IPS-18a (cell line): ENCODE results near the gene CENPO.

Source experiments
- H3K27ac ChIP-seq: one replicate; pipeline ENCODE4 v1.5.1; 2013; ENCODE audit warnings: low read length
- H3K27me3 ChIP-seq: one replicate; pipeline ENCODE4 v1.6.1; 2013; ENCODE audit warnings: mild to moderate bottlenecking, low read length; ENCODE audit not compliant: control insufficient read depth, insufficient read depth
- H3K36me3 ChIP-seq: one replicate; pipeline ENCODE4 v1.6.1; 2013; ENCODE audit warnings: low read depth, low read length; ENCODE audit not compliant: control insufficient read depth
- H3K4me1 ChIP-seq: one replicate; pipeline ENCODE4 v1.6.1; 2013; ENCODE audit warnings: low read depth, low read length; ENCODE audit not compliant: control insufficient read depth
- H3K4me3 ChIP-seq: one replicate; pipeline ENCODE4 v1.5.1; 2013; ENCODE audit warnings: low read length
- H3K9ac ChIP-seq: one replicate; pipeline ENCODE4 v1.6.1; 2013; ENCODE audit warnings: mild to moderate bottlenecking, low read length, moderate library complexity
- H3K9me3 ChIP-seq: one replicate; pipeline ENCODE4 v1.6.1; 2013; ENCODE audit warnings: low read depth, low read length; ENCODE audit not compliant: control insufficient read depth

Gene CENPO, protein sequence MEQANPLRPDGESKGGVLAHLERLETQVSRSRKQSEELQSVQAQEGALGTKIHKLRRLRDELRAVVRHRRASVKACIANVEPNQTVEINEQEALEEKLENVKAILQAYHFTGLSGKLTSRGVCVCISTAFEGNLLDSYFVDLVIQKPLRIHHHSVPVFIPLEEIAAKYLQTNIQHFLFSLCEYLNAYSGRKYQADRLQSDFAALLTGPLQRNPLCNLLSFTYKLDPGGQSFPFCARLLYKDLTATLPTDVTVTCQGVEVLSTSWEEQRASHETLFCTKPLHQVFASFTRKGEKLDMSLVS

DNA sequence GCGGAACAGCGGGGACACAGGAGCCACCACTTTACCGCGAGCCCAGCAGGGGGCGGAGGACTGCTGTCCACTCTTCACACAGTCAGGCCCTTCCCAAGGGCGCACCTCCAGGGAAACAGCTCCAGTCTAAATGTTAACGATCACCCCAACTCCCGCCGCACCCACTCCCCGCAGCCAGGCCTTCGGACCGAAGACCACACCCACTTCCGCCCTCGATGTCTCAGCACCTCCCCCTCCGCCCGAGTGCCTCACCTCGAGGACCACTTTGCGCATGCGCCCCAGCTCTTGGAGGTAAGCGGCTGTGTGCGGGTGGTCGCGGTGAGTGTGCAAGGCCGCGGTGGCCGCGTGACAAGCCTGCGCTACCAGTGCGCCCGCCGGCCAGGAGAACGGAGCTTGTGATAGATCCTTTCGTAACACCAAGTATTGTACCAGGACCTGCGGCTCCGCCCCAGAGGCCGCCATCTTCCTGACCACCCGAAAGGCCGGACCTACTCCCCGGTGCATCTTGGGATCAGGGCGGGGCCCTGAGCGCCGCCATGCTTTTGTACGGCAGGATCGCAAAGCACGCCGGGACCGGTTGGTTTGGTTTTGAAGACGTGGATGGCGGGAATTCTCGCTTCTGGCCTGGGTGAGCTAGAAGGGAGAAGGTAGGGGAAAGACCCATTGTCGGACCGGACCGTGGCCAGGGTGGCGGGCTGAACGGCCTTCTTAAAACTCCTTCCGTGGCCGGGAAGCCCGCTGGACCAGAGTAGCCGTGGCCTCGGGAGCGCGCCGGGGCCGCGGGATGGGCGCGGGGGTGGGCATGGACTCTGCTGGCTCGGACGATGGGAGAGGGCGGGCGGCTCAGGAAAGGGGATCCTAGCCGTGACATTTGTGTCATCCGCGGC is at the start of gene CENPO, which contains the start of gene PTRHD1:
Gene CENPO, plus strand, starts transcription at position 552 of the 887 bp plus-strand sequence. CDS start 495 bp downstream, outside the sequence.
Gene PTRHD1, minus strand, starts transcription at position 518 of the 887 bp plus-strand sequence. Its CDS starts 14 bp downstream, at position 504.
- peak within 1 kb of the TSS; percentile 98 for H3K27ac ChIP-seq
- peak within 1 kb of the TSS; percentile 88 for H3K4me3 ChIP-seq
- peak within 1 kb of the TSS; percentile 95 for H3K9ac ChIP-seq
- H3K36me3 ChIP-seq, result peaks cover 28% of the 10 kb centered on the region
- no peaks in the 10 kb centered on the region for H3K9me3 ChIP-seq
- H3K4me1 ChIP-seq, result peaks cover 27% of the 10 kb centered on the region
- H3K27me3 ChIP-seq, result no peaks in the 10 kb centered on the region

DNA sequence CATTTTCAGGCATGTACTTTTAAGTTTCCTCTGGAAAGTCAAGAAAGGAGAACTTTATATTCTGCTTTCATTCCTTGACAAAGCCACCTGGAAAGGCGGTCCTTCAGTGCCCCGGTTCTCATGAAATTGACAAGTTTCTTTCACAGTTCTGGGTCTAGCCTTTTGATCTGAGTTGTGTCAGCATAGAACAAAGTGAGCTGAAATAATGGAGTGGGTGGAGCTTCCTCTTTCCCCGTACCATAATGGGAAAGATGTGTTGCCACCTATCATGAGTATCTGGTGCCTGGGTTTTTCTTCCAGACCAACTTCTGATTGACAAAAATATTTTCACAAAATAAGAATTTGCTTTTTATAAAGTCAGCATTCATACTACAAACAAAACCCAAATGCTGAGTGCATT is 49.3 kb upstream of the CENPO start:
- H3K4me1 ChIP-seq, result no peaks in the 10 kb centered on the region
- no peak overlapping the region for H3K27ac ChIP-seq
- H3K9ac ChIP-seq, result no peak overlapping the region
- no peaks in the 10 kb centered on the region for H3K27me3 ChIP-seq
- H3K36me3 ChIP-seq, result no peaks in the 10 kb centered on the region
- H3K9me3 ChIP-seq, result no peaks in the 10 kb centered on the region
- H3K4me3 ChIP-seq, result no peak overlapping the region

DNA sequence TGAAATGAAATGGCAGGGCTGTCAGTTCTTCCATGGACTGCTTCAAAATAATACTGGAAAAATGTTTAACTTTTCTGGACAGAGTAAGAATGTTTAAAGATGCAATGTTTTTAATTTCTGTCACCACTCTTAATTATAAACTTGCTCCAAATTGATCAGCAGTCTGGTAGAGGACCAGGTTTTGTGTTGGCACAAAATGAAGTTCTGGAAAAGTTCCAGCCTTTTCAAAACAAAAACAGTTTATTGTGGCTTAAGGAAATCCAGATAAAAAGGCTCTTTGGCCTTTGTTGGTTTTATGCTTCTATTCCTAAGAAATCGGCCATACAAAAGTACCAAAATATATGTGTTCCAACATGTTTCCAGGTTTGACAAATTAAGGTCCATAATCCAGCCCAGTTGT is 48.9 kb upstream of the CENPO start:
- Histone ChIP-seq H3K4me3 (no peak overlapping the region), H3K36me3 (no peaks in the 10 kb centered on the region), H3K27ac (no peak overlapping the region), H3K27me3 (no peaks in the 10 kb centered on the region), H3K9ac (no peak overlapping the region), H3K9me3 (no peaks in the 10 kb centered on the region), H3K4me1 (no peaks in the 10 kb centered on the region)

DNA sequence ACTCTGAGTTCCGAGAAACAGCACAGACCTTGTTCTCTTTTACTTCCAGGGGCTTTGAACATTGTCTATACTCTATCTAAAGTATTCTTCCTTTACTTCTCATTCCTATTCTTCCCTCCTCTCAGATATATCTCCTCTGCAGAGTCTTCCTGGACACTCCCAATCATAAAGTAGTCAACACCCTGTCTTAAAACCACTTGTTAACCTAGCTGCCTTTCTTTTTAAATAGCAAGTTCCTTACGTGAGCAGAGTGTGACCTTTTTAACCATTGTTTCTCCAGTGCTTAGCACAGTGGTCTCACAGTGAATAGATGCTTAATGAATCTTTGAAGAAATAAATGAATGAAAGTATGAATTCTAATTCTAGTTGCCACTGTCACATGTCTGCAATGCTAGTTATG is 47.4 kb upstream of the CENPO start:
- H3K27ac ChIP-seq, result no peak overlapping the region
- H3K27me3 ChIP-seq, result no peaks in the 10 kb centered on the region
- H3K4me1 ChIP-seq, result no peaks in the 10 kb centered on the region
- H3K36me3 ChIP-seq, result no peaks in the 10 kb centered on the region
- H3K4me3 ChIP-seq, result no peak overlapping the region
- H3K9me3 ChIP-seq, result no peaks in the 10 kb centered on the region
- no peak overlapping the region for H3K9ac ChIP-seq

DNA sequence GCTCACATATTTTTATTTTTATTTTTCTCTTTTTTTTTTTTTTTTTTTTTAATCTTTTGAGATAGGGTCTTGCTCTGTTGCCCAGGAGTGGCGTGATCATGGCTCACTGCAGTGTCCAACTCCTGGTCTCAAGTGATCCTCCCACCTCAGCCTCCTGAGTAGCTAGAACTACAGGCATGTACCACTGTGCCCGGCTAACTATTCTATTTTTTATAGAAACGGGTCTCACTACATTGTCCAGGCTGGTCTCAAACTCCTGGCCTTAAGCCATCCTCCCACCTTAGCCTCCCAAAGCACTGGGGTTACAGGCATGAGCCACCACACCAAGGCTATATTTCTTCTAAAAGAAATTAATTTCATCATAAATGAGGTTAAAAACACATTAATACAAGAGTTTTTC is 45.9 kb upstream of the CENPO start:
- no peaks in the 10 kb centered on the region for H3K4me1 ChIP-seq
- no peaks in the 10 kb centered on the region for H3K27me3 ChIP-seq
- no peak overlapping the region for H3K4me3 ChIP-seq
- H3K9me3 ChIP-seq, result no peaks in the 10 kb centered on the region
- H3K36me3 ChIP-seq, result no peaks in the 10 kb centered on the region
- no peak overlapping the region for H3K9ac ChIP-seq
- no peak overlapping the region for H3K27ac ChIP-seq

DNA sequence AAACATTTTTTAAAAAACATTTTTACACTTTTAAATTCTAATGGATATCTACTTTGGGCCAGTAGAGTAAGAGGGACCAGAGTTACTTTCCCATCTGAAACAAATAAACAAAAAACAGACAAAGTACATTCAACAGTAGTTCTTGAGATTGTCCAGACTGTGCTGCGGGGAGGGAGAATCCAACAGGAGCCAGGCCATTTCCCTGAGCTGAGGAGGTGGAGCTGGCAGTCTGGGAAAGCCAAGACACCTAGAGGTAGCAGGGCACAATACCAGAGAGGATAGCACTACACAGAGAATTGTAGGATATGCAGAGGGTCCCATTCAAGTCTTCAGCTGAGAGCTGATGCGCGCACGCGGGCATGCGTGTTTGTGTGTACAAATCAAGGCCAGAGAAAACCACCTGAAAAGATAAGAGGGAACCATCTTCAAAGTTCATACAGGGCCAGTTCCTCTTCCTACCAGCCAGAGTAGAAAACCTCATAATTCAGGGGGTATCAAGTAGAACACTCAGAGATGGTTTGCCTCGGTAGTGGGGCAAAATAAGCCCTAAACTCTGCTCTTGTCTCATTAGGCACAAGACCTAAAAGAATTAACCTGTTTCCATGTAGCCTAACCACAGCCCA is 44.0 kb upstream of the CENPO start:
- H3K36me3 ChIP-seq, result no peaks in the 10 kb centered on the region
- no peak overlapping the region for H3K27ac ChIP-seq
- no peak overlapping the region for H3K9ac ChIP-seq
- no peaks in the 10 kb centered on the region for H3K4me1 ChIP-seq
- no peaks in the 10 kb centered on the region for H3K9me3 ChIP-seq
- H3K27me3 ChIP-seq, result no peaks in the 10 kb centered on the region
- no peak overlapping the region for H3K4me3 ChIP-seq

DNA sequence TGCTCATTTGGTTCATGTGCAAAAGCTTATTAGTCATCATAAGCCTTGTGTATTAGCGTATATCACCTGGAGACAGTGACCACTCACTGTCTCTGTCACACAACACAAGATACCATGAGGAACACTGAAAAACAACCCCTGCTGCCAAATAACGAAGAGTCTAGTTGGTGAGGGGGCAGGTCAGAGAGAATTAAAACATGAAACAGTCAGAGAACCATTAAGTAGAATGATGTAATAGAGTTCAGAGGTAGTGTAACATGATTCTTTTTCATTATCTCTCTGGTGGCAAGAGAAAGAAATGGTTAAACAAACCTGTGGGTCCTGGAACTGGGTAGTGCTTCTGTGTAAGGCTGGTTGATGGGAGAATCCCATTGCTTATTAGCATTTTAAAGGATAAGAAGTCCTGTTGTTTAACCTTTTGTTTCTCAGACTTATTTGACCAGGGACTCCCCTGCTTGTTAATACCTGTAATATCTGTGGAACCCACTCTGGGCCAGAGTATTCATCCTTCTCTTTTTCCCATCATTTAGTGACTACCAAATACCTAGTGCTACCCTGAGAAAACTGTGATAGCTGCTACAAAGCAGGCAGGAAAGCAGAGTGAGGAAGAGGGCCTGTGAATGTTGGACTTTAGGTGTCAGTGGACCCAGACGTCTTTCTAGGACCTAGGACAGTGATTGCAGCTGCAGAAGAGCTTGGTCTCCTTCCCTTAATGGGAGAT is 38.1 kb upstream of the CENPO start:
- H3K36me3 ChIP-seq, result no peaks in the 10 kb centered on the region

DNA sequence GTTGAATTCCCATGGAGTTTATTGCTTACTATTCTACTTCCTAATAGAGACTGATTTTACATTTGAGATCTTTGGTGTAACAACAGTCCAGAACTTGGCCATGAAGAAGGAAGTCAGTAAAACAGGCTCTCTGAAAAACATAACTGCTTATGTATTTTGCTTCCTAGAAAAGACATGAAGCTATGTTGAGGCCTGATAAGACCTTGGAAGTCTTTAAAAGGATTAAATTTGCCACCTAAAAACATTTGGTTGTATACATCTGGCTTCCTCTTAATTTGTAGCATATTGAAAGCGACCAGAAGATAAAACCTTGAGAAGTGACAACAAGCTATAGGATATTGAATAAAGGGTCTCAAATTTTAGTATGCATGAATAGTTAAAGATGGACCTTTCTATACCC is 36.4 kb upstream of the CENPO start:
- H3K27ac ChIP-seq, result no peak overlapping the region
- no peaks in the 10 kb centered on the region for H3K27me3 ChIP-seq
- no peaks in the 10 kb centered on the region for H3K36me3 ChIP-seq
- H3K4me3 ChIP-seq, result no peak overlapping the region
- H3K4me1 ChIP-seq, result peaks cover 11% of the 10 kb centered on the region
- no peaks in the 10 kb centered on the region for H3K9me3 ChIP-seq
- no peak overlapping the region for H3K9ac ChIP-seq

More for the DNA sequence above, 38.1 kb upstream of the CENPO start:
- Histone ChIP-seq H3K27ac (peak overlapping the region; percentile 14), H3K4me1 (peaks cover 11% of the 10 kb centered on the region), H3K27me3 (no peaks in the 10 kb centered on the region), H3K4me3 (no peak overlapping the region), H3K9ac (no peak overlapping the region), H3K9me3 (no peaks in the 10 kb centered on the region)

DNA sequence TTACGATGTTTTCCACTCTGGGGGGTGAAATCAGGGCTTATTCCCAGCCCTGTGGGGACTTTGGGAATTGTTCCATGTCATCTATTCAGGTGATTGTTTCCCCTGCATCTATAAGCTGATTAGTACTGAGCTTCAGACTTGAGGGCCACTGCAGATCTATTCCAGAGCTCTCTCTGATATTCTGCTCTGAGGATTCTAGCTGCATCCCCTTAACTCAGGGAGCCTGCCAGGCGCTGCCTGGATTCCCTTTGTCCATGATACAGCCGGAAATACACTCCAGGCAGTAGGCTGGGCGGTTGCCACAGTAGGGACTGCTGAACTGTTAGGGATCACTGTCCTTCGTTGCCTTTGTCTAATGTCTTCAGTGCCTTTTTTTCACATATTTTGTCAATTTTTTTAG is 31.4 kb upstream of the CENPO start:
- Histone ChIP-seq H3K27me3 (no peaks in the 10 kb centered on the region), H3K4me1 (no peaks in the 10 kb centered on the region), H3K27ac (no peak overlapping the region), H3K9ac (no peak overlapping the region), H3K4me3 (no peak overlapping the region), H3K9me3 (no peaks in the 10 kb centered on the region), H3K36me3 (peaks cover 3% of the 10 kb centered on the region)

DNA sequence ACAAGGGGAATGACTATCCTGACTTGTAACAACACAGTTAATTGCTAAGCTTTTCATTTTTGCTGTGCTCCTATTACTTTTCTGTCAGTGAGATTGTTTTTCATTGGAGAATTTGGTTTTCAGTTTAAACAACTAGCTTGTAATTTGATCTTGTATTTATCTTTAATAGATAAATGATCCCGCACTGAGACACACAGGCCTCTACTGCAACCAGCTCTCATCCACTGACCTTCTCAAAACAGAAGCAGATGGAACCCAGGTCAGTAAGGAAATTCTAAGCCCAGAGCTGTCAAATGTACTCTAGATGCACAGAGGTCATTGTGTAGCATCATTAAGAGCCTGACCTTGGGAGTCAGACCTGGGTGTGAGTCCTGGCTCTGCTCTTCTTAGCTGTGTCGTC is 30.7 kb upstream of the CENPO start:
- Histone ChIP-seq H3K27ac (no peak overlapping the region), H3K36me3 (peaks cover 3% of the 10 kb centered on the region), H3K9ac (no peak overlapping the region), H3K9me3 (no peaks in the 10 kb centered on the region), H3K27me3 (no peaks in the 10 kb centered on the region), H3K4me3 (no peak overlapping the region), H3K4me1 (no peaks in the 10 kb centered on the region)

DNA sequence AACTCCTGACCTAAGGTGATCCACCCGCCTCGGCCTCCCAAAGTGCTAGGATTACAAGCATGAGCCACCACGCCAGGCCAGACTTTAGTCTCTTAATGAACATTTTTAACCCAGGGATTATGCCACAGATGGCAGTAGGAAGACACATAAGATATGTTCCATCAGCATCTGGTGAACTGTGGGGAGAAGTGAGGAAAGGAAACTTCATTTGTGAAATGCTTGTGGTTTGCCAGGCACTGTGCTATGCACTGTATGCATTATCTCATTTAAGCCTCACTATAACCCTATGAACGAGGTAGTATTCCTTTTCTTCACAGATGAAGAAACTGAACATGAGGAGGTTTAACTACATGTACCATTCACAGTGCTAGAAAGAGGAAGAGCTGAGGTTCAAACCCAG is 29.4 kb upstream of the CENPO start:
- peaks cover 3% of the 10 kb centered on the region for H3K36me3 ChIP-seq

More for the DNA sequence above, 29.4 kb upstream of the CENPO start:
- Histone ChIP-seq H3K27me3 (no peaks in the 10 kb centered on the region), H3K4me1 (no peaks in the 10 kb centered on the region), H3K27ac (no peak overlapping the region), H3K9me3 (no peaks in the 10 kb centered on the region), H3K4me3 (no peak overlapping the region), H3K9ac (no peak overlapping the region)
